ENCODE measurements around the gene KLHL21. TPM values are rescaled to one million over a fixed set of nuclear protein-coding genes. Genes with fewer than 3 reads are reported as not detected.

KLHL21 gene
- total RNA-seq, 2 donors from 2014 or later, result 9.4 TPM

DNA sequence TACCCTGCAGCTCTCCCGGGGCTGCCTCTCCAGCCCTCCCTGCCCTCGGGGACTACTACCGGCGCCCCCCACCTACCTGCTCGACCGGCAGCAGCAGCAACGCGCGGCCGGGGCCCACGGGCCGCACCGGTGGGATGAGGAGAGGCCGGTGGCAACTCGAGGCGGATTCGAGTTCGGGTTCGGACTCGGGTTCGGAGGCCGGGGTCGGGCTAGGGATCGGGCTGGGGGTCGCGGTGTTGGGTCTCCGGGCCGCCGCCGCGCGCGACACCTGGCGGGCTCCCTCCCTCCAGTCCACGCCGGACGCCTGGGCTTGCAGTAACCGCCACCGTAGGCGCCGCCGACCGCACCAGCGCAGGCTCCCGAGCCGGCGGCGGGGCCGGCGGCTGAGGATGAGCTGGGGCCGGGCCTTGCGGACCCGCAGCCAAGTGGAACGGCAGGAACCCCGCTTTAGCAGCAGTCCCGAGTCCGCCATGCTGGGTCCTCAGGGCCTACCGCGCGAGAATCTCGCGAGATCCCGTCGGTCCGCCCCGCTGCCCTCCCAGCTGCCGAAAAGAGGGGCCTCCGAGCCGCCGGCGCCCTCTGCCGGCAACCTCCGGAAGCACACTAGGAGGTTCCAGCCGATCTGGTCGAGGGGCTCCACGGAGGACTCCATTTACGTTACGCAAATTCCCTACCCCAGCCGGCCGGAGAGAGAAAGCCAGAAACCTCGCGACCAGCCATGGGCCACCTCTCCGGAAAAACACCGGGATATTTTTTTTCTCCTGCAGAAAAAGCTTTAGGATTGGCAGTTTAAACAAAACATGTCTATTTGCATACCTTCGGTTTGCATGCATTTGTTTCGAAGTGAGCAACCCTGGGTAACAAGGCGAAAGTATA is 48.4 kb downstream of the KLHL21 start, which contains the start of gene NOL9:
Gene NOL9 (minus strand): TSS at position 483 of the 876 bp plus-strand sequence. CDS start 11 bp downstream, at position 472.
- H3K27ac ChIP-seq, result peak within 1 kb of the TSS; percentile 36

DNA sequence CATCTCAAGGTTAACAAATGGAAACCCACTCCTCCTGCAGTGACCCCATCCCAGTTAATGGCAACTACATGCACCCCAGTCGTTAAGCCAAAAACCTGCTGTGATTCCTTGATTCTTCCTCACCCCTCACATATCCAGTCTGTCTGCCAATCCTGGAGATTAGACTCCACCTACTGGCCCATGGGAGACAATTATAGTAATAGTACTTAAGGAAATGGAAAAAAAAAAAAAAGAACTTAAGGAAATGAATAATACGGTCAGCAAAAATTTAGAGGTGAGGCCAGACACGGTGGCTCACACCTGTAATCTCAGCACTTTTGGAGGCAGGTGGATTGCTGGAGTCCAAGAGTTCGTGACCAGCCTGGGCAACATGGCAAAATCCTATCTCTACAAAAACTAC is 55.4 kb downstream of the KLHL21 start:
- Histone ChIP-seq H3K27ac (no peak overlapping the region), H3K4me3 (no peak overlapping the region), H3K36me3 (peaks cover 3% of the 10 kb centered on the region), H3K27me3 (no peaks in the 10 kb centered on the region), H3K9ac (ENCODE audit: low read depth in 2 of 2, low read length in 2 of 2) (no peak overlapping the region), H3K4me1 (no peaks in the 10 kb centered on the region), H3K9me3 (no peaks in the 10 kb centered on the region)
- intact Hi-C loops (cut with DNase I), result no loop called here
- TF ChIP-seq, protein P1, sequence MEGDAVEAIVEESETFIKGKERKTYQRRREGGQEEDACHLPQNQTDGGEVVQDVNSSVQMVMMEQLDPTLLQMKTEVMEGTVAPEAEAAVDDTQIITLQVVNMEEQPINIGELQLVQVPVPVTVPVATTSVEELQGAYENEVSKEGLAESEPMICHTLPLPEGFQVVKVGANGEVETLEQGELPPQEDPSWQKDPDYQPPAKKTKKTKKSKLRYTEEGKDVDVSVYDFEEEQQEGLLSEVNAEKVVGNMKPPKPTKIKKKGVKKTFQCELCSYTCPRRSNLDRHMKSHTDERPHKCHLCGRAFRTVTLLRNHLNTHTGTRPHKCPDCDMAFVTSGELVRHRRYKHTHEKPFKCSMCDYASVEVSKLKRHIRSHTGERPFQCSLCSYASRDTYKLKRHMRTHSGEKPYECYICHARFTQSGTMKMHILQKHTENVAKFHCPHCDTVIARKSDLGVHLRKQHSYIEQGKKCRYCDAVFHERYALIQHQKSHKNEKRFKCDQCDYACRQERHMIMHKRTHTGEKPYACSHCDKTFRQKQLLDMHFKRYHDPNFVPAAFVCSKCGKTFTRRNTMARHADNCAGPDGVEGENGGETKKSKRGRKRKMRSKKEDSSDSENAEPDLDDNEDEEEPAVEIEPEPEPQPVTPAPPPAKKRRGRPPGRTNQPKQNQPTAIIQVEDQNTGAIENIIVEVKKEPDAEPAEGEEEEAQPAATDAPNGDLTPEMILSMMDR (IDR thresholded peaks at IDR 0.05), result no peak
- DNase-seq, result no peak

More for the DNA sequence above, 48.4 kb downstream of the KLHL21 start, which contains the start of gene NOL9:
- DNase-seq, result peak; percentile 94
- Histone ChIP-seq H3K9ac (ENCODE audit: low read depth in 2 of 2, low read length in 2 of 2) (peak within 1 kb of the TSS; percentile 90 to 98), H3K27me3 (no peaks in the 10 kb centered on the region), H3K4me3 (peak within 1 kb of the TSS; percentile 100), H3K9me3 (no peaks in the 10 kb centered on the region), H3K36me3 (no peaks in the 10 kb centered on the region), H3K4me1 (peaks cover 3% of the 10 kb centered on the region)
- intact Hi-C loops (cut with DNase I), result loop anchor here (10.0 kb wide), 1 partner anchor 81 kb away; no protein-coding TSS in a partner anchor
- TF ChIP-seq, protein P1 (IDR thresholded peaks at IDR 0.05), result peak; percentile 93

DNA sequence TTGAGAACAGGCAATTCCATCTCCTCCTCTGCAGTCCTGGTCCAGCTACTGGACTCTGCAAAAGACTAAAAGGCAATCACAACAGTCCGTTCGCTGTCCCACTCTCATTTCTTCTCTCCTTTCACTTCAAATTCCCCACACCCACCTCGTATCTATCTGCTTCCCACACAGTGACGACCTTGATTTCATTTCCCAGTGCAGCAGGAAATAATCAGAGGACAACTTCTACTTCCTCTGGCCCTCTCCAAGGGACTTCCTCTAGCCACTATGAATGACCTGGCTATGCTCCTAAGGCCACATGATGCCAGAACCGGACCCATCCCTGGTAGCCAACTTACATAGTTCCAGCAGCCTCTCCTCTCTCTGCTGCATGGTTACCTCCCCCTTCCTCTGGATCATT is 56.3 kb downstream of the KLHL21 start:
- intact Hi-C loops (cut with DNase I), result no loop called here
- Histone ChIP-seq H3K9ac (ENCODE audit: low read depth in 2 of 2, low read length in 2 of 2) (no peak overlapping the region), H3K4me1 (no peaks in the 10 kb centered on the region), H3K27ac (no peak overlapping the region), H3K27me3 (no peaks in the 10 kb centered on the region), H3K4me3 (no peak overlapping the region), H3K36me3 (peaks cover 3% of the 10 kb centered on the region), H3K9me3 (no peaks in the 10 kb centered on the region)
- DNase-seq, result no peak
- TF ChIP-seq, protein P1 (IDR thresholded peaks at IDR 0.05), result no peak

DNA sequence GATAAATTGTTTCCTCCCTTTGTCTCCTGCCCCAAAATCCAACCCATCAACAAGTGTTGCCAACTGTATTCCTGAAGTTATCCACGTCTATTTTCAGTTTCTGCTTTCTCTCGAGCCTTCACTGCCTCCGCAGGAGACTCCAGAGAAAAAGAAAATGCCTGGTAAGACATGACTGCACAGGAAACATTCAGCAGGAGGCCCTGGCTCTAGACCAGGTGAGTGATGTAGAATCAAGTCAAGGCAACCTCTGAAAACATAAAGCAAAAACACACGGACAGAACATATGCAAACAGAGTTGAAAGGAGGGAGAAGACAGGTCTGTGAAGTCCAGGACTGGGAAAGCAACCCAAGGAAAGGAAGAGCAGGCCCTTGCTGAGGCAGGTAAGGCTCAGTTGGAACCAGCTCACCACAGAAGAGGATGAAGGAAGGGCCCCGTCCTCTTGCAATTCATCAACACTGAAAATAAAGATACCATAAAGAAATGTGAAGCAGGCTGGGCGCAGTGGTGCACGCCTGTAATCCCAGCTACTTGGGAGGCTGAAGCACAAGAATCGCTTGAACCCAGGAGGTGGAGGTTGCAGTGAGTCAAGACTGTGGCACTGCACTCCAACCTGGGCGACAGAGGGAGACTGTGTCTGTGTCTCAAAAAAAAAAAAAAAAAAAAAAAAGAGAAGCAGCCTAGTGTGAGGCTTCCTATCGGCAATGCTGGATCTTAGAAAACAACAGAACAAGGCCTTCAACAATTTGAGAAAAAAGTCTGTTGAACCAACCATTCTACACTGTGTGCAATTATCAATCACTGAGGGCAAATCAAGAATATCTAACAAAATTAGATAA is 57.2 kb downstream of the KLHL21 start:
- no peaks in the 10 kb centered on the region for H3K9me3 ChIP-seq
- H3K27ac ChIP-seq, result no peak overlapping the region
- H3K4me1 ChIP-seq, result no peaks in the 10 kb centered on the region
- H3K9ac ChIP-seq (ENCODE audit: low read depth in 2 of 2, low read length in 2 of 2), result no peak overlapping the region
- DNase-seq, result no peak
- intact Hi-C loops (cut with DNase I), result no loop called here
- no peak overlapping the region for H3K4me3 ChIP-seq
- TF ChIP-seq, protein P1 (IDR thresholded peaks at IDR 0.05), result no peak
- H3K36me3 ChIP-seq, result peaks cover 3% of the 10 kb centered on the region
- no peaks in the 10 kb centered on the region for H3K27me3 ChIP-seq

DNA sequence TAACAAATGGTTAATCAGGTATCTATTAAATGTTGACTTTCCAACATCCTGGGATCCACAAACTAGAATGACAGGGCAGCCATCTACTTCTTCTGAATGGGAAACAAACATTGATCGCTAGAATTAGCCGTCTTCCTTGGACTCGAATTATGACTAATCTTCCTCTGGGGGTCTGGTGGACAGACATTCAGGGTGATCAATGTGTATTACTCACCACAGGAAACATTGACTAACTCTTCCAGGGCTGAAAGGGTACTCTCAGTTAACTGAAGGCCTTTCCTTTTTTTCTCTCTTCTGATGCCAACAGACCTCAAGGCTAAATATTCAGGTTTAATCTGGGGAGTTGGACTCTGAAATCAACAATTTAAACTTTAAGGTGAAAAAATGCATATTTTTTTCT is 57.8 kb downstream of the KLHL21 start:
- Histone ChIP-seq H3K4me3 (no peak overlapping the region), H3K27ac (no peak overlapping the region), H3K36me3 (peaks cover 3% of the 10 kb centered on the region), H3K9me3 (no peaks in the 10 kb centered on the region), H3K9ac (ENCODE audit: low read depth in 2 of 2, low read length in 2 of 2) (no peak overlapping the region), H3K4me1 (no peaks in the 10 kb centered on the region), H3K27me3 (no peaks in the 10 kb centered on the region)
- TF ChIP-seq, protein P1 (IDR thresholded peaks at IDR 0.05), result no peak
- DNase-seq, result no peak
- intact Hi-C loops (cut with DNase I), result no loop called here
